ENCODE data around the gene KRTAP17-1. TPM values are rescaled to one million over a fixed set of nuclear protein-coding genes. Genes with fewer than 3 reads are reported as not detected.

KRTAP17-1 gene
- total and polyA plus RNA-seq, 12 donors: not detected

DNA sequence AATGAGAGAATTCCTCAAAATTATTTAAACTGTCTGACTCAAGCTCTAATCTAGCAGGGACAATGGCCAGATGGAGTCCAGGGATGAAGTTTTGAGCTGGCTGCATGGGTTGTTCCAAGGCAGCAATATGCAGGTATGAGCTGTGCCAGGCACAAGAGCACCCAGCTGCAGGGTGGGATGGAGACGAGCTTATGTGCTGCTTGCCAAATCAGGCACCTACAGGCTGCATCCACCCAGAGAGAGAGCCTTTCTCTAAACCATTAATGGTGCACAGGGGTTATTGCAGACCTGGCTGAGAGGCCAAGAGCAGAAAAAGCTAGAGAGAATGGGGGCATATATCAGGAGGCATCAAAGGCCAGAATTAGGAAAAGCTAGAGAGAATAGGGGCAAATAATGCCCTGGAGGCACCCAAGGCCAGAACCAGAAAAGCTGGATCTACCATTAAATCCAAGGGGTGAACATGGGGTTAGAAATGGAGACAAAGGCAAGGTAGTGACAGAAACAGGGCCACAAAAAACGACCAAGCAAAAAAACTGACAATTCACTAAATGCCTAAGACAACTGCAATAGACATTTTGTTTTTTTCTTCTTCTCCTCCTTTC is 24.2 kb upstream of the KRTAP17-1 start:
- Histone ChIP-seq H3K27me3 (no peaks in the 10 kb centered on the region), H3K9me3 (replicated peaks in 1 of 3) (no peaks in the 10 kb centered on the region), H3K4me3 (no peak overlapping the region), H3K36me3 (replicated peaks in 1 of 2) (no peaks in the 10 kb centered on the region), H3K27ac (no peak overlapping the region), H3K4me1 (replicated peaks in 1 of 2) (no peaks in the 10 kb centered on the region)
- TF ChIP-seq POLR2A (IDR thresholded peaks at IDR 0.05): no peak
- TF ChIP-seq, protein P1, sequence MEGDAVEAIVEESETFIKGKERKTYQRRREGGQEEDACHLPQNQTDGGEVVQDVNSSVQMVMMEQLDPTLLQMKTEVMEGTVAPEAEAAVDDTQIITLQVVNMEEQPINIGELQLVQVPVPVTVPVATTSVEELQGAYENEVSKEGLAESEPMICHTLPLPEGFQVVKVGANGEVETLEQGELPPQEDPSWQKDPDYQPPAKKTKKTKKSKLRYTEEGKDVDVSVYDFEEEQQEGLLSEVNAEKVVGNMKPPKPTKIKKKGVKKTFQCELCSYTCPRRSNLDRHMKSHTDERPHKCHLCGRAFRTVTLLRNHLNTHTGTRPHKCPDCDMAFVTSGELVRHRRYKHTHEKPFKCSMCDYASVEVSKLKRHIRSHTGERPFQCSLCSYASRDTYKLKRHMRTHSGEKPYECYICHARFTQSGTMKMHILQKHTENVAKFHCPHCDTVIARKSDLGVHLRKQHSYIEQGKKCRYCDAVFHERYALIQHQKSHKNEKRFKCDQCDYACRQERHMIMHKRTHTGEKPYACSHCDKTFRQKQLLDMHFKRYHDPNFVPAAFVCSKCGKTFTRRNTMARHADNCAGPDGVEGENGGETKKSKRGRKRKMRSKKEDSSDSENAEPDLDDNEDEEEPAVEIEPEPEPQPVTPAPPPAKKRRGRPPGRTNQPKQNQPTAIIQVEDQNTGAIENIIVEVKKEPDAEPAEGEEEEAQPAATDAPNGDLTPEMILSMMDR (IDR thresholded peaks at IDR 0.05): no peak
- intact Hi-C loops (cut with DNase I): loop anchor here in 1 of 2 donors (10.0 kb wide), 1 partner anchor 385 kb away; no protein-coding TSS in a partner anchor
- 57 to 66% (median 60%) methylated on average over 2 of the region's 2 CpGs for WGBS, 4 donors
- no peak for DNase-seq

DNA sequence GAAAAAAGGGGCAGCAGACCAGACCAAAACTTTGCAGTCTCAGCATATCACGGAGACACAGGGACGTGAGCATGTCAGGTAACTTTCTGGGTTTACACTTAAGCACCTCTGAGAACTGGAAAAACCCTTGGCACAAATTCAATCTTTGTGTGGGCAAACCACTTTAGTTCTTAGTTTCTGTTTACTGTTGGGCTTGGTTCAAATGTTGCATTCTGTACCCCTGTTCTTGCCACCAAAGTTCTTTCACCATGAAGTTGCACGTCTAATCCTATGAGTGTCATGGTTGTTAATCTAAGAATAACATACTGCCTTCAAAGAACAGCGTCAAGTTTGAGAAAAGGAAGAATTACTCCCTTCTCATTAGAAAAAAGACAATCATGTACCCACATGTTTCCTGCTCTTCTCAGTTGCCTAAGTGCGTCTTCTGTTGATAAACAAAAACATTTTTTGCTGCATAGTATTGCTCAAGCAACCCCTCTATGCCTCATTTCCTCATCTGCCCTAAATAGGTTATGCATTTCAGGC is 23.5 kb upstream of the KRTAP17-1 start:
- no peak overlapping the region for H3K27ac ChIP-seq
- intact Hi-C loops (cut with DNase I): loop anchor here in 1 of 2 donors (10.0 kb wide), 1 partner anchor 384 kb away; no protein-coding TSS in a partner anchor
- TF ChIP-seq, protein P1 (IDR thresholded peaks at IDR 0.05): no peak
- no peak for TF ChIP-seq POLR2A (IDR thresholded peaks at IDR 0.05)
- 44 to 64% (median 56%) methylated on average over 5 of the region's 5 CpGs for WGBS, 4 donors
- H3K9me3 ChIP-seq (replicated peaks in 1 of 3): no peaks in the 10 kb centered on the region
- H3K4me1 ChIP-seq (replicated peaks in 1 of 2): no peaks in the 10 kb centered on the region
- no peak for DNase-seq
- no peaks in the 10 kb centered on the region for H3K36me3 ChIP-seq (replicated peaks in 1 of 2)
- H3K27me3 ChIP-seq: no peaks in the 10 kb centered on the region
- no peak overlapping the region for H3K4me3 ChIP-seq

DNA sequence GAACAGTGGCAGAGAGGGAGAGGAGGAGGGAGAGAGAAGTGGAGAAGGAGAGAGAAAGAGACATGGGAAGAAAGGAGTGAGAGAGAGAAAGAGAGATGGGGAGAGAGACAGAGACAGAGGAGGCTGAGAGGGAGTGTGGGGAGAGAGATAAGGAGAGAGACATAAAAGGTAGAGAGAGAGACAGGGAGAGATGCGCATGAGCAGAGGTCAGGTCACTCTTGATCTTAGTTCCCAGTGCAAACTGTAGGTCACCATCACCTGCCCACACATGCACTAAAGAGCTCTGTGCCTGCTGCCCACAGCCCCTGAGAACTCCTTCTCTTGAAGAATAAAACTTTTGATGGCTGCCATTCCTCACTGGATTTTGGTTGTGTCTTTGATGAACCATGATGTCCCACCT is 20.2 kb upstream of the KRTAP17-1 start:
- intact Hi-C loops (cut with DNase I): loop anchor here in 1 of 2 donors (10.0 kb wide), 1 partner anchor 381 kb away; no protein-coding TSS in a partner anchor
- H3K27ac ChIP-seq: no peak overlapping the region
- H3K36me3 ChIP-seq (replicated peaks in 1 of 2): no peaks in the 10 kb centered on the region
- TF ChIP-seq, protein P1 (IDR thresholded peaks at IDR 0.05): no peak
- TF ChIP-seq POLR2A (IDR thresholded peaks at IDR 0.05): no peak
- no peaks in the 10 kb centered on the region for H3K9me3 ChIP-seq (replicated peaks in 1 of 3)
- WGBS, 4 donors: 91 to 95% (median 94%) methylated on average over 1 of the region's 1 CpG
- H3K4me1 ChIP-seq (replicated peaks in 1 of 2): no peaks in the 10 kb centered on the region
- no peak for DNase-seq
- H3K4me3 ChIP-seq: no peak overlapping the region
- H3K27me3 ChIP-seq: no peaks in the 10 kb centered on the region

DNA sequence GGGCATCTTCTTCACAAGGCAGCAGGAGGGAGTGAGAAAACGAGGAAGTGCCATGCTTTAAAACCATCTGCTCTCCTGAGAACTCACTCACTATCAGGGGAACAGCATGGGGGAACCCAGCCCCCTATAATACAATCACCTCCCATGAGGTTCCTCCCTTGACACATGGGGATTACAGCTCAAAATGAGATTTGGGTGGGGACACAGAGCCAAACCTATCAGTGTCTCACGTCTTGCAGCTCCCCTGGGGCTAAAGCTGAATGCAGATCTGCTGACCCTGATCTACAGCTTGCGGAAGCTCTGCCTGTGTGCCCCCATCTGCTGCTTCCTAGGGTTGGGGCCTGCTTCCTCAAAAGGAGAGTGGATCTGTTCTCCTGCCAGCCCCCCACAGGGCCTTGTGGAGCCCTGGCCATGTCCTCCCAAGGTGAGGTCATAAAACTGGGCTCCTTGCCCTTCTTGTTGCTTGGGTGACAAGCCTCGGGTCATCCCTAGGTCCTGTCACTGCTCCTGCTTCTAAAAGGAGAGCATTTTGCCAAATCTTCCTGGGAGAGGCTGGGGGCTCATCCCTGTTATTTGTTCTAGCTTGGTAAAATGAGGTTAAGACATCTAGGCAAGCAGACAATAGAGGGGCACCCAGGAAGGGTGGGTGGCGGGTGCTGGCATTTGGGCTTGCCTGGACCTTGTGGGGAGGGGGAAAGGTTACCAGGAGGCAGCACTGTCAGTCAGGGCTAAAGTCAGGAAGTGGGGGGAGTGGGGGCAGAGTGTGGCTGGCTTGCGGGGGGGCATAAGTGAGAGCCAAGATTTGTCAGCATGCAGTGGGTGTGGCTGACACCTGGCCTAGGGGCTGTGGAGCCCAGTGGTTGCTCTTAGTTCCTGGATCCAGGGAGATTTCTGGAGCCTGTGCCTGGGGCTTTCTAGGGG is 19.1 kb upstream of the KRTAP17-1 start:
- Histone ChIP-seq H3K27ac (no peak overlapping the region), H3K36me3 (replicated peaks in 1 of 2) (no peaks in the 10 kb centered on the region), H3K27me3 (no peaks in the 10 kb centered on the region), H3K4me3 (no peak overlapping the region), H3K4me1 (replicated peaks in 1 of 2) (no peaks in the 10 kb centered on the region), H3K9me3 (replicated peaks in 1 of 3) (no peaks in the 10 kb centered on the region)
- intact Hi-C loops (cut with DNase I): loop anchor here in 1 of 2 donors (10.0 kb wide), 1 partner anchor 380 kb away; no protein-coding TSS in a partner anchor
- DNase-seq: no peak
- WGBS, 4 donors: 70 to 80% (median 74%) methylated on average over 5 to 6 of the region's 6 CpGs
- TF ChIP-seq POLR2A (IDR thresholded peaks at IDR 0.05): no peak

Data from adrenal gland (tissue), 12 donors.